ENCODE data around the gene NDUFA3. TPM values are rescaled to one million over a fixed set of nuclear protein-coding genes. Genes with fewer than 3 reads are reported as not detected.

Gene NDUFA3
- total RNA-seq, 1 experiment from 2014 or later: 59.8 TPM

Other genes starting within 250 kb of the NDUFA3 start
- 26.7 and 43.0 TPM in 2 replicates for gene MYADM, start 235.0 kb upstream of the NDUFA3 start, total RNA-seq (2014; rRNA removed; shearing (Covaris generic))
- not detected in 2 replicates for gene PRKCG, start 220.7 kb upstream of the NDUFA3 start, total RNA-seq (2014; rRNA removed; shearing (Covaris generic))
- gene CACNG7, start 193.6 kb upstream of the NDUFA3 start, total RNA-seq (2014; rRNA removed; shearing (Covaris generic)): not detected in 2 replicates
- gene CACNG8, start 139.9 kb upstream of the NDUFA3 start, total RNA-seq (2014; rRNA removed; shearing (Covaris generic)): under 0.01 and 0.10 TPM in 2 replicates
- 0.10 TPM in 1 of 2 replicates, not detected in the other for gene CACNG6, start 111.2 kb upstream of the NDUFA3 start, total RNA-seq (2014; rRNA removed; shearing (Covaris generic))
- gene VSTM1, start 39.0 kb upstream of the NDUFA3 start, total RNA-seq (2014; rRNA removed; shearing (Covaris generic)): 0.29 TPM in 1 of 2 replicates, not detected in the other
- not detected in 2 replicates for gene TARM1, start 21.5 kb upstream of the NDUFA3 start, total RNA-seq (2014; rRNA removed; shearing (Covaris generic))
- 0.12 TPM in 1 of 2 replicates, not detected in the other for gene OSCAR, start 2.1 kb upstream of the NDUFA3 start, total RNA-seq (2014; rRNA removed; shearing (Covaris generic))
- gene TFPT, start 12.8 kb downstream of the NDUFA3 start, total RNA-seq (2014; rRNA removed; shearing (Covaris generic)): 50.2 and 66.2 TPM in 2 replicates
- gene PRPF31, start 12.9 kb downstream of the NDUFA3 start, total RNA-seq (2014; rRNA removed; shearing (Covaris generic)): 51.8 and 71.3 TPM in 2 replicates
- gene CNOT3, start 34.9 kb downstream of the NDUFA3 start, total RNA-seq (2014; rRNA removed; shearing (Covaris generic)): 9.6 and 12.3 TPM in 2 replicates
- 13.1 and 15.4 TPM in 2 replicates for gene LENG1, start 56.9 kb downstream of the NDUFA3 start, total RNA-seq (2014; rRNA removed; shearing (Covaris generic))
- 3.8 TPM in 1 of 2 replicates, not detected in the other for gene TMC4, start 70.3 kb downstream of the NDUFA3 start, total RNA-seq (2014; rRNA removed; shearing (Covaris generic))
- 174 and 183 TPM in 2 replicates for gene MBOAT7, start 86.7 kb downstream of the NDUFA3 start, total RNA-seq (2014; rRNA removed; shearing (Covaris generic))
- gene TSEN34, start 88.5 kb downstream of the NDUFA3 start, total RNA-seq (2014; rRNA removed; shearing (Covaris generic)): 125 and 166 TPM in 2 replicates
- 1,692 and 2,035 TPM in 2 replicates for gene RPS9, start 98.0 kb downstream of the NDUFA3 start, total RNA-seq (2014; rRNA removed; shearing (Covaris generic))
- gene LILRB3, start 120.2 kb downstream of the NDUFA3 start, total RNA-seq (2014; rRNA removed; shearing (Covaris generic)): not detected in 2 replicates
- gene LILRA6, start 139.9 kb downstream of the NDUFA3 start, total RNA-seq (2014; rRNA removed; shearing (Covaris generic)): not detected in 2 replicates
- not detected in 2 replicates for gene LILRB5, start 154.4 kb downstream of the NDUFA3 start, total RNA-seq (2014; rRNA removed; shearing (Covaris generic))
- gene LILRB2, start 178.3 kb downstream of the NDUFA3 start, total RNA-seq (2014; rRNA removed; shearing (Covaris generic)): not detected in 2 replicates
- gene LILRA5, start 210.3 kb downstream of the NDUFA3 start, total RNA-seq (2014; rRNA removed; shearing (Covaris generic)): not detected in 2 replicates
- gene LILRA4, start 236.3 kb downstream of the NDUFA3 start, total RNA-seq (2014; rRNA removed; shearing (Covaris generic)): not detected in 2 replicates